B cell (primary cell): ENCODE measurements around the gene SNAPC1. TPM values are rescaled to one million over a fixed set of nuclear protein-coding genes. Genes with fewer than 3 reads are reported as not detected.

ENCODE experiments used
- ATAC-seq: fragments of 200-7000 bp; cut with Tn5 transposase; one replicate; pipeline ENCODE4 v1.10.0; 2021; ENCODE audit warnings: low read depth, mild to moderate bottlenecking, moderate number of reproducible peaks, moderate library complexity
- CTCF ChIA-PET: fragments of 350-600 bp; sonication (Branson Sonifier 250); formaldehyde crosslinking; loops from one replicate; lab custom pipeline; 2021; ENCODE audit warnings: antibody characterized with exemption, inconsistent platforms; lab: Charles Lee
- POLR2A ChIA-PET: fragments of 350-600 bp; sonication (Branson Sonifier 250); formaldehyde crosslinking; loops from one replicate; lab custom pipeline; 2021; ENCODE audit warnings: antibody characterized with exemption; lab: Charles Lee
- DNase-seq: peaks from one replicate; pipeline ENCODE4 v3.0.0; 2013
- H2AFZ ChIP-seq: 2 replicates; pipeline ENCODE4 v1.6.1; 2012; ENCODE audit warnings: mild to moderate bottlenecking, low read depth, low read length; ENCODE audit not compliant: insufficient read depth, poor library complexity, severe bottlenecking
- H3K27ac ChIP-seq, 2 donors: 1 replicate in 1 of 2; 2 replicates in 1 of 2; pipeline ENCODE4 v1.5.1; 2012 to 2013; ENCODE audit warnings: low read length in 2 of 2, mild to moderate bottlenecking in 2 of 2, moderate library complexity in 1 of 2
- H3K27me3 ChIP-seq, 4 experiments: fragments of 200-600 bp in 1 of 4; sonication (generic) in 1 of 4; replicated peaks in 1 of 4; 1 replicate in 2 of 4; 2 replicates in 2 of 4; pipeline versions ENCODE4 v1.6.1 to v1.7.0; 2013 to 2016; ENCODE audit warnings: low read length in 3 of 4, mild to moderate bottlenecking in 2 of 4, mixed read lengths in 1 of 4, moderate library complexity in 1 of 4; ENCODE audit not compliant: insufficient read depth in 4 of 4, control insufficient read depth in 3 of 4; ENCODE audit errors: control extremely low read depth in 1 of 4
- H3K36me3 ChIP-seq, 2 experiments: replicated peaks in 1 of 2; 1 replicate in 1 of 2; 2 replicates in 1 of 2; pipeline versions ENCODE4 v1.6.1 to v1.7.1; 2013; ENCODE audit warnings: low read length in 1 of 2; ENCODE audit not compliant: insufficient read depth in 2 of 2, control insufficient read depth in 1 of 2; ENCODE audit errors: control extremely low read depth in 1 of 2, extremely low read depth in 1 of 2
- H3K4me1 ChIP-seq, 2 donors: fragments of 200-600 bp in 1 of 2; sonication (generic) in 1 of 2; 1 replicate in 1 of 2; 2 replicates in 1 of 2; pipeline versions ENCODE4 v1.5.1 to v1.6.1; 2013 to 2017; ENCODE audit warnings: low read length in 2 of 2; ENCODE audit not compliant: control insufficient read depth in 2 of 2, insufficient read depth in 2 of 2
- H3K4me2 ChIP-seq: replicated peaks from 2 replicates; pipeline ENCODE3; 2012; ENCODE audit warnings: mild to moderate bottlenecking, low read depth, low read length; ENCODE audit not compliant: poor library complexity, severe bottlenecking
- H3K4me3 ChIP-seq, 5 experiments: fragments of 200-600 bp in 1 of 5; sonication (generic) in 1 of 5; 1 replicate in 3 of 5; 2 replicates in 2 of 5; pipeline versions ENCODE4 v1.5.1 to v1.7.0; 2011 to 2016; ENCODE audit warnings: low read length in 4 of 5, mild to moderate bottlenecking in 4 of 5, low read depth in 2 of 5, control low read depth in 1 of 5, moderate library complexity in 1 of 5; ENCODE audit not compliant: insufficient read depth in 1 of 5; ENCODE audit errors: control extremely low read depth in 1 of 5, extremely low read depth in 1 of 5
- H3K79me2 ChIP-seq: fragments of 200-600 bp; sonication (generic); one replicate; pipeline ENCODE4 v1.6.0; 2016; ENCODE audit warnings: low read length; ENCODE audit not compliant: control insufficient read depth, insufficient read depth
- H3K9ac ChIP-seq: fragments of 200-600 bp; sonication (generic); 2 replicates; pipeline ENCODE4 v1.6.1; 2017; ENCODE audit warnings: mild to moderate bottlenecking, low read length, moderate library complexity
- H3K9me3 ChIP-seq, 3 donors: one replicate each; pipeline versions ENCODE4 v1.6.1 to v1.7.1; 2013; ENCODE audit warnings: low read length in 2 of 3; ENCODE audit not compliant: control insufficient read depth in 2 of 3, insufficient read depth in 1 of 3; ENCODE audit errors: control extremely low read depth in 1 of 3
- H4K20me1 ChIP-seq: 2 replicates; pipeline ENCODE4 v1.6.0; 2012; ENCODE audit warnings: mild to moderate bottlenecking, low read length; ENCODE audit not compliant: insufficient read depth, control insufficient read depth, poor library complexity, severe bottlenecking
- H3K27ac Mint-ChIP-seq: one replicate; pipeline ENCODE4 v1.8.0; 2021; ENCODE audit warnings: mixed read lengths
- H3K27me3 Mint-ChIP-seq: one replicate; pipeline ENCODE4 v1.8.0; 2021; ENCODE audit warnings: mixed read lengths
- H3K4me1 Mint-ChIP-seq: one replicate; pipeline ENCODE4 v1.8.0; 2021; ENCODE audit warnings: mixed read lengths
- H3K4me3 Mint-ChIP-seq: one replicate; pipeline ENCODE4 v1.8.0; 2021; ENCODE audit warnings: mixed read lengths
- H3K9me3 Mint-ChIP-seq: one replicate; pipeline ENCODE4 v1.8.0; 2022; ENCODE audit warnings: mixed read lengths; ENCODE audit not compliant: insufficient read depth
- EZH2 ChIP-seq: IDR thresholded peaks from 2 replicates; pipeline ENCODE4 v1.6.1; 2012; ENCODE audit warnings: borderline replicate concordance, low read depth, mild to moderate bottlenecking, moderate library complexity, low read length; ENCODE audit not compliant: insufficient read depth, poor library complexity, severe bottlenecking
- WGBS: methylation state at CpG from one replicate; pipeline ENCODE4 v1.1.5; 2013; ENCODE audit warnings: missing lambda C conversion rate; ENCODE audit not compliant: insufficient coverage; 5-methylcytosine and 5-hydroxymethylcytosine counted together
- intact Hi-C: fragments of 100-400 bp; cut with micrococcal nuclease; formaldehyde crosslinking; loops from one replicate; pipeline ENCODE4 v1.10.0; 2022
- polyA plus RNA-seq: library from polyadenylated mRNA; depleted of rRNA; stranded (reverse); fragments of >200 nt; gene quantifications from 2 replicates; pipeline ENCODE4 v1.2.3, GENCODE V29; 2012
- total RNA-seq, 2 donors: library from RNA; stranded (reverse); fragments of 120-200 nt in 1 of 2; gene quantifications; 1 replicate in 1 of 2; 2 replicates in 1 of 2; pipeline versions ENCODE4 v1.2.3 to v1.2.4, GENCODE V29; 2013 to 2022
- TF ChIP-seq, protein P1 (sequence below): fragments of 200-600 bp; IDR thresholded peaks from one replicate; pipeline ENCODE4 v1.8.0; 2022; ENCODE audit warnings: antibody characterized with exemption, mild to moderate bottlenecking

SNAPC1 gene
- total and polyA plus RNA-seq, 2 donors (not counting 1 experiment from before 2014, with no cell fraction given), result 2.6 to 7.1 TPM

DNA sequence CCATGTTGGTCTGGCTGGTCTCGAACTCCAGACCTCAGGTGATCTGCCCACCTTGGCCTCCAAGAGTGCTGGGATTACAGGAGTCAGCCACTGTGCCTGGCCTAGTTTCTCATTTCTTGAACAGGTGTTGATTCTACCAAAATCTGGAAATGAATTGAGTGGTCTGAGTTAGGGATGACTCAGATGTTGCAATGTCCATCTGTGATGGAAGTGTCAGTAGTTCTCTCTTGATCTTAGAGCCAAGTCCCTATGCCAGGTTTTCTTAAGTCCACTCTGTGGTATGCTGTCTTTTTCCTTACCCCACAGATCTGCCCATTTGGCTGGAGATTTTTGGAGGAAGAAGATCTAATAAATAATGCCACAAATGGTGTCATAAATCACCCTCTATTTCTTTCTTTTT is 12.6 kb downstream of the SNAPC1 start:
- H3K27ac Mint-ChIP-seq, result no peak overlapping the region
- Histone ChIP-seq H3K27ac (no peak overlapping the region), H3K4me2 (no peak overlapping the region), H3K4me1 (no peaks in the 10 kb centered on the region), H3K9ac (no peak overlapping the region), H4K20me1 (no peaks in the 10 kb centered on the region), H3K4me3 (no peak overlapping the region), H3K79me2 (no peaks in the 10 kb centered on the region), H2AFZ (no peak overlapping the region), H3K9me3 (no peaks in the 10 kb centered on the region), H3K36me3 (peaks cover 2 to 60% of the 10 kb centered on the region in 2 experiments), H3K27me3 (no peaks in the 10 kb centered on the region)
- ATAC-seq, result no peak
- no peaks in the 10 kb centered on the region for H3K9me3 Mint-ChIP-seq
- POLR2A ChIA-PET, result no interaction called here
- H3K4me3 Mint-ChIP-seq, result no peak overlapping the region
- no peak for DNase-seq
- no peaks in the 10 kb centered on the region for H3K27me3 Mint-ChIP-seq
- no peaks in the 10 kb centered on the region for H3K4me1 Mint-ChIP-seq
- CTCF ChIA-PET, result no interaction called here
- TF ChIP-seq EZH2, result no peak
- TF ChIP-seq, protein P1, sequence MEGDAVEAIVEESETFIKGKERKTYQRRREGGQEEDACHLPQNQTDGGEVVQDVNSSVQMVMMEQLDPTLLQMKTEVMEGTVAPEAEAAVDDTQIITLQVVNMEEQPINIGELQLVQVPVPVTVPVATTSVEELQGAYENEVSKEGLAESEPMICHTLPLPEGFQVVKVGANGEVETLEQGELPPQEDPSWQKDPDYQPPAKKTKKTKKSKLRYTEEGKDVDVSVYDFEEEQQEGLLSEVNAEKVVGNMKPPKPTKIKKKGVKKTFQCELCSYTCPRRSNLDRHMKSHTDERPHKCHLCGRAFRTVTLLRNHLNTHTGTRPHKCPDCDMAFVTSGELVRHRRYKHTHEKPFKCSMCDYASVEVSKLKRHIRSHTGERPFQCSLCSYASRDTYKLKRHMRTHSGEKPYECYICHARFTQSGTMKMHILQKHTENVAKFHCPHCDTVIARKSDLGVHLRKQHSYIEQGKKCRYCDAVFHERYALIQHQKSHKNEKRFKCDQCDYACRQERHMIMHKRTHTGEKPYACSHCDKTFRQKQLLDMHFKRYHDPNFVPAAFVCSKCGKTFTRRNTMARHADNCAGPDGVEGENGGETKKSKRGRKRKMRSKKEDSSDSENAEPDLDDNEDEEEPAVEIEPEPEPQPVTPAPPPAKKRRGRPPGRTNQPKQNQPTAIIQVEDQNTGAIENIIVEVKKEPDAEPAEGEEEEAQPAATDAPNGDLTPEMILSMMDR, result no peak
- 100% methylated on average over 1 of the region's 1 CpG for WGBS
- intact Hi-C loops, result no loop called here

DNA sequence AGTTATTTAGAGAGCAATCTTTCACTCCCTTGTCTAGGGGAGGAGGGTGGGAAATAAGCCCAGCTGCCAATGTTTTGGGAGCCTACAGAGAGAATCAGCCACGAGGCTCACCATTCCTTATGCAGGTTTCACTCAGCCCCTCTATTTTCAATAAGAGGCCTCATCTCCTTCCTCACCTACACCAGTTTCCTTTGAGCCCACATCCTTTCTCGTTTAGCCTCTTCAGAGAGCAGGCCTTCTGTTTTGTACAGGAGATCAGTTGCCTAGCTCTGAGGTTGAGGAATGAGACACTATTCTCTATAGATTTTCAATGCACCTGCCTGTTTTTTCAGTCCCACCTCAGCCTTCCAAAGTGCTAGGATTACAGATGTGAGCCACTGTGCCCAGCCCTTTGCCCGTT is 17.9 kb downstream of the SNAPC1 start:
- no peaks in the 10 kb centered on the region for H3K4me1 Mint-ChIP-seq
- Histone ChIP-seq H3K9ac (no peak overlapping the region), H3K9me3 (no peaks in the 10 kb centered on the region), H3K4me3 (no peak overlapping the region), H4K20me1 (no peaks in the 10 kb centered on the region), H2AFZ (no peak overlapping the region), H3K4me1 (no peaks in the 10 kb centered on the region), H3K27me3 (no peaks in the 10 kb centered on the region), H3K36me3 (peaks cover 10 to 69% of the 10 kb centered on the region in 2 experiments), H3K27ac (no peak overlapping the region), H3K4me2 (no peak overlapping the region), H3K79me2 (no peaks in the 10 kb centered on the region)
- no peak overlapping the region for H3K4me3 Mint-ChIP-seq
- DNase-seq, result no peak
- H3K27ac Mint-ChIP-seq, result no peak overlapping the region
- WGBS, result 100% methylated on average over 1 of the region's 3 CpGs
- intact Hi-C loops, result no loop called here
- POLR2A ChIA-PET, result no interaction called here
- TF ChIP-seq, protein P1, result no peak
- TF ChIP-seq EZH2, result no peak
- no peaks in the 10 kb centered on the region for H3K27me3 Mint-ChIP-seq
- no peak for ATAC-seq
- CTCF ChIA-PET, result no interaction called here
- no peaks in the 10 kb centered on the region for H3K9me3 Mint-ChIP-seq
